OCI-LY7 (cell line): ENCODE measurements around the gene MRFAP1L1. TPM values are rescaled to one million over a fixed set of nuclear protein-coding genes. Genes with fewer than 3 reads are reported as not detected.

Source experiments
- BruUV-seq: library from RNA; stranded (reverse); fragments of 400-500 nt; replicated peaks from 2 replicates; lab custom pipeline; 2021; lab: Mats Ljungman, UMichigan
- CTCF ChIA-PET: fragments of 300-600 bp; sonication (Branson Sonifier 250); formaldehyde crosslinking; loops from one replicate; lab custom pipeline; 2022; ENCODE audit warnings: antibody characterized with exemption; ENCODE audit not compliant: unreplicated experiment; lab: Charles Lee
- POLR2A ChIA-PET: fragments of 300-600 bp; sonication (Branson Sonifier 250); formaldehyde crosslinking; loops from one replicate; lab custom pipeline; 2022; ENCODE audit warnings: antibody characterized with exemption; lab: Charles Lee
- DNase-seq: peaks from one replicate; pipeline ENCODE4 v3.0.0-alpha.2; 2015; ENCODE audit warnings: low spot score
- H2AFZ ChIP-seq: fragments of 200-600 bp; sonication (generic), shearing (Covaris generic); 2 replicates; pipeline ENCODE4 v1.6.1; 2014; ENCODE audit warnings: mild to moderate bottlenecking, antibody characterized with exemption, low read length, moderate library complexity
- H3K27ac ChIP-seq: fragments of 200-600 bp; sonication (generic); 2 replicates; pipeline ENCODE4 v1.5.1; 2014; ENCODE audit warnings: mixed run types, low read depth, mild to moderate bottlenecking, moderate library complexity, low read length, inconsistent platforms; ENCODE audit not compliant: poor library complexity, severe bottlenecking
- H3K36me3 ChIP-seq: fragments of 200-600 bp; sonication (generic); 2 replicates; pipeline ENCODE4 v1.6.1; 2014; ENCODE audit warnings: mild to moderate bottlenecking, antibody characterized with exemption, low read length, moderate library complexity, mixed read lengths; ENCODE audit not compliant: insufficient read depth
- H3K4me1 ChIP-seq: fragments of 200-600 bp; sonication (generic); 2 replicates; pipeline ENCODE4 v1.5.1; 2014; ENCODE audit warnings: mild to moderate bottlenecking, low read length; ENCODE audit not compliant: insufficient read depth, poor library complexity, severe bottlenecking
- H3K4me2 ChIP-seq: fragments of 200-600 bp; sonication (generic); 2 replicates; pipeline ENCODE4 v1.6.1; 2014; ENCODE audit warnings: mild to moderate bottlenecking, low read length
- H3K4me3 ChIP-seq: fragments of 200-600 bp; sonication (generic); 2 replicates; pipeline ENCODE4 v1.5.1; 2014; ENCODE audit warnings: mild to moderate bottlenecking, low read depth, low read length; ENCODE audit not compliant: poor library complexity, severe bottlenecking
- H3K79me2 ChIP-seq: fragments of 200-600 bp; sonication (generic); 2 replicates; pipeline ENCODE4 v1.6.1; 2016; ENCODE audit warnings: low read depth, mild to moderate bottlenecking, low read length, moderate library complexity, mixed read lengths; ENCODE audit not compliant: insufficient read depth
- H3K9me2 ChIP-seq: fragments of 200-600 bp; sonication (generic); 2 replicates; pipeline ENCODE4 v1.6.1; 2016; ENCODE audit warnings: mild to moderate bottlenecking, low read length, mixed read lengths; ENCODE audit not compliant: insufficient read depth
- H3K9me3 ChIP-seq: fragments of 200-600 bp; sonication (generic); 2 replicates; pipeline ENCODE4 v1.6.1; 2014; ENCODE audit warnings: mild to moderate bottlenecking, mixed run types, low read length, mixed read lengths
- H4K20me1 ChIP-seq: fragments of 200-600 bp; sonication (generic); 2 replicates; pipeline ENCODE4 v1.6.1; 2014; ENCODE audit warnings: mild to moderate bottlenecking, antibody characterized with exemption, low read length, moderate library complexity, mixed read lengths; ENCODE audit not compliant: insufficient read depth
- EZH2phosphoT487 ChIP-seq: fragments of 200-600 bp; sonication (generic); IDR thresholded peaks from 2 replicates; pipeline ENCODE4 v1.6.1; 2018; ENCODE audit warnings: low read depth, borderline replicate concordance, mild to moderate bottlenecking, mixed run types, antibody characterized with exemption, low read length, moderate library complexity, mixed read lengths
- intact Hi-C: fragments of 100-400 bp; cut with micrococcal nuclease; formaldehyde crosslinking; loops from one replicate; pipeline ENCODE4 v1.10.0; 2022; ENCODE audit not compliant: unreplicated experiment
- total RNA-seq, 2 experiments: library from RNA; depleted of rRNA in 1 of 2; stranded (reverse); fragments of >200 nt in 1 of 2; shearing (Covaris generic) in 1 of 2; gene quantifications; 2 replicates each; pipeline ENCODE4 v1.2.3, GENCODE V29; 2014 to 2022
- TF ChIP-seq, protein P1 (sequence below): fragments of 200-600 bp; sonication (generic); conservative IDR thresholded peaks from 2 replicates; pipeline ENCODE4 v1.5.1; 2014; ENCODE audit warnings: mild to moderate bottlenecking, antibody characterized with exemption, low read length, moderate library complexity, mixed read lengths

Gene MRFAP1L1
- total RNA-seq, 2 experiments from 2014 or later = 49.3 to 50.5 TPM

DNA sequence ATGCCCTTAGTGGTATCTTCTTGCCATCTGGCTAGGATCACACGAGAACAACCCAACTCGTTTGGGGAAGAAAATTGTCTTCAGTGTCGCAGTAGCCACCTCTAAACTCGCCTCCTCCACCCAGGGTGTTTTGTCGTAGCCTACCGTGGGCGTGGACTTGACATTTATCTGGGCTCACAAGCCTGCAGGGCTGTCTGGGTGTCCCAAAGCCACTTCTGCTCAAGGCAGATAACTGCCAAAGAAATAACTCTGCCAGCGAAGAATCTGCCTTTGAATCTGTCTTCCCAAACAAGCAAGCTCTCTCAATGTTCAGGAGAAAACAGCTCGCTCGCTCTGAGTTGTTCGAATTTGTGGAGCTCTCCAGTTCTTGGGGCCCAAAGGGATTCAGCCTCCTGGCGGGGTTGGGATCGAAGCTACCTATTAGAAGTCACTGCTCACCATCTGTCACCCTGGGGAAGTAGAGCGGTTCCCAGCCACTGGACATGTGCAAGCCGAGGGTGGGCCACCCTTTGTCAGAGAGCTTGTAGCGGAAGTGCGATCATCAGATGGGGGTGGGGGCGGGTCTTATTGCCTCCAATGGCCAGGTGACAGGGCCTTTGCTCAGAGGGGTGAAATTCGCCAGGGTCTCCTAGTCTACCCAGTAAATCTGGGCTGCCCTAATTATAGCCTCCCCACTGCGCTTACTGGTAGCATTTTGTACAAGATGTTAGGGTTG, 21.1 kb upstream of the MRFAP1L1 start:
- DNase-seq = no peak
- no TSS peak for BruUV-seq
- H3K79me2 ChIP-seq = no peaks in the 10 kb centered on the region
- H3K9me2 ChIP-seq = no peaks in the 10 kb centered on the region
- H3K4me1 ChIP-seq = no peaks in the 10 kb centered on the region
- H3K27ac ChIP-seq = no peak overlapping the region
- POLR2A ChIA-PET = interaction anchor here (0.7 kb wide), 1 partner anchor 814 kb away, joined by 7 read pairs; no protein-coding TSS in a partner anchor
- CTCF ChIA-PET = interaction anchor here (0.6 kb wide), 1 partner anchor 442 kb away, joined by 3 read pairs; no protein-coding TSS in a partner anchor
- no peak overlapping the region for H3K4me3 ChIP-seq
- no peaks in the 10 kb centered on the region for H3K36me3 ChIP-seq
- H4K20me1 ChIP-seq = no peaks in the 10 kb centered on the region
- no peaks in the 10 kb centered on the region for H3K9me3 ChIP-seq
- intact Hi-C loops = no loop called here
- no peak overlapping the region for H3K4me2 ChIP-seq
- TF ChIP-seq, protein P1, sequence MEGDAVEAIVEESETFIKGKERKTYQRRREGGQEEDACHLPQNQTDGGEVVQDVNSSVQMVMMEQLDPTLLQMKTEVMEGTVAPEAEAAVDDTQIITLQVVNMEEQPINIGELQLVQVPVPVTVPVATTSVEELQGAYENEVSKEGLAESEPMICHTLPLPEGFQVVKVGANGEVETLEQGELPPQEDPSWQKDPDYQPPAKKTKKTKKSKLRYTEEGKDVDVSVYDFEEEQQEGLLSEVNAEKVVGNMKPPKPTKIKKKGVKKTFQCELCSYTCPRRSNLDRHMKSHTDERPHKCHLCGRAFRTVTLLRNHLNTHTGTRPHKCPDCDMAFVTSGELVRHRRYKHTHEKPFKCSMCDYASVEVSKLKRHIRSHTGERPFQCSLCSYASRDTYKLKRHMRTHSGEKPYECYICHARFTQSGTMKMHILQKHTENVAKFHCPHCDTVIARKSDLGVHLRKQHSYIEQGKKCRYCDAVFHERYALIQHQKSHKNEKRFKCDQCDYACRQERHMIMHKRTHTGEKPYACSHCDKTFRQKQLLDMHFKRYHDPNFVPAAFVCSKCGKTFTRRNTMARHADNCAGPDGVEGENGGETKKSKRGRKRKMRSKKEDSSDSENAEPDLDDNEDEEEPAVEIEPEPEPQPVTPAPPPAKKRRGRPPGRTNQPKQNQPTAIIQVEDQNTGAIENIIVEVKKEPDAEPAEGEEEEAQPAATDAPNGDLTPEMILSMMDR = no peak
- no peak for TF ChIP-seq EZH2phosphoT487
- H2AFZ ChIP-seq = no peak overlapping the region

DNA sequence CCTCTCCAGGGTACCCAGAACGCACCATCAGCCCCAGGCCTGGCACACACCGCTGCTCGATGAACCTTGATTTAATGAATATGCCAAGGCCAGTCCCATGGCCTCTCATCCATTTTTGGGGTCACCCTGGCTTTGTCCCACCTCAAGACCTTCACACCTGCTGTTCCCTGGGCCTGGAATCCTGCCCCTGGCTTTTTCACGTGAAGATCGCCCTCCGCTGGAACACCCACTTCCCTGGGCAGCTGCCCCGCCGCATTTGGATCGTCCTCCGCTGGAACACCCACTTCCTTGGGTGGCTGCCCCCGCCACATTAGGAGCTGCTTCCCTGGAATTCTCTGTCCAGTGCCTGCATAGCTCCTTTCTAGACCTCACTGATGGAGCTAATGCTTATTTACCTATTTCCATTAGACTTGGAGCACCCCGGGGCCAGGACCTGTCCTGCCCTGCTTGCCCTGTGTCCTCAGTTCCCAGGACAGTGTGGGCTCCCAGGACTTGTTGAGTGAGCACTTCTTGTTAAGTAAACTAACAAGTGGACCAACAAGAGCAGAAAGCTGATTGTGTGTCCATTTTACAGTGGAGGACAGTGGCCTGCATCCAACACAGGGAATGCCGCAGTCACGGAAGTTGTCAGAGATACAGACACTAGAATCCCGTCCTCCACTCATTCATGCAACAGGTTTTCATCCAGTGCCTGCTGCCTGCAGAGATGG, 18.8 kb upstream of the MRFAP1L1 start:
- H4K20me1 ChIP-seq = no peaks in the 10 kb centered on the region
- no peaks in the 10 kb centered on the region for H3K36me3 ChIP-seq
- no peak overlapping the region for H2AFZ ChIP-seq
- ChIA-PET CTCF (no interaction called here), POLR2A (interaction anchor here (0.6 kb wide), 1 partner anchor 10 kb away, joined by 3 read pairs; no protein-coding TSS in a partner anchor)
- no TSS peak for BruUV-seq
- TF ChIP-seq, protein P1 = no peak
- no peak for TF ChIP-seq EZH2phosphoT487
- no peaks in the 10 kb centered on the region for H3K79me2 ChIP-seq
- no peak overlapping the region for H3K4me2 ChIP-seq
- DNase-seq = no peak
- no peaks in the 10 kb centered on the region for H3K4me1 ChIP-seq
- intact Hi-C loops = no loop called here
- no peaks in the 10 kb centered on the region for H3K9me2 ChIP-seq
- H3K27ac ChIP-seq = no peak overlapping the region
- no peaks in the 10 kb centered on the region for H3K9me3 ChIP-seq
- no peak overlapping the region for H3K4me3 ChIP-seq

DNA sequence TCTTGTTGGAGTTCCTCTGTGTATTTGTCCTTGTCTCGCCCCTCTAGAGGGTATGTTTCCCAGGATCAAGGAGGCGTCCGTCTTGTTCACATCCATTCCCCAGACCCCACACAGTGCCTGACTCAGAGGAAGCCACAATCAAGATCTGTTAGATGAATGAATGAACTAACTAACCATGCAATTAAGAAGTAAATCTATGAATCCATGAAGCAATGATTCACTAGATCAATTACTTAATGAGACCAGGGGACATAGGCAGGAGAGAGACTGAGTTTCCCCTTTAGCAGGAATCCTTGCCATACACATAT, 18.2 kb upstream of the MRFAP1L1 start:
- TF ChIP-seq, protein P1 = no peak
- no peak for TF ChIP-seq EZH2phosphoT487
- POLR2A ChIA-PET = no interaction called here
- Histone ChIP-seq H4K20me1 (no peaks in the 10 kb centered on the region), H3K79me2 (no peaks in the 10 kb centered on the region), H3K9me2 (no peaks in the 10 kb centered on the region), H3K4me2 (no peak overlapping the region), H3K4me1 (no peaks in the 10 kb centered on the region), H3K9me3 (no peaks in the 10 kb centered on the region), H2AFZ (no peak overlapping the region), H3K4me3 (no peak overlapping the region), H3K36me3 (no peaks in the 10 kb centered on the region), H3K27ac (no peak overlapping the region)
- BruUV-seq = no TSS peak
- no peak for DNase-seq
- CTCF ChIA-PET = no interaction called here
- intact Hi-C loops = no loop called here
